HG02943 (cell line): Measurements from ENCODE around the gene PIGW.
A peak's percentile ranks its signal among the peaks of the same experiment; 100 is the strongest.

Experiments used
- ATAC-seq: cut with Tn5 transposase; IDR thresholded peaks from one replicate; pipeline ENCODE4 v1.9.1; 2021; ENCODE audit warnings: mild to moderate bottlenecking, low read depth, moderate library complexity; ENCODE audit not compliant: unreplicated experiment

The PIGW gene

GRCh38 chr17:36534840-36535668, at the start of gene PIGW, which contains the start of gene MYO19:
TSS of gene PIGW (plus strand) at chr17:36534987. CDS start at chr17:36537102, 2,115 bp downstream.
TSS of gene MYO19 (minus strand) at chr17:36534868. CDS start at chr17:36532538, 2,330 bp downstream.
- ATAC-seq: peak; percentile 64

- no peak for ATAC-seq
Measured at GRCh38 chr17:36485027-36485426, 49.8 kb upstream of the PIGW start.

- no peak for ATAC-seq
Measured at GRCh38 chr17:36485805-36486203, 49.0 kb upstream of the PIGW start.

GRCh38 chr17:36486204-36487194, 48.3 kb upstream of the PIGW start, which contains the start of gene ZNHIT3:
TSS of gene ZNHIT3 (plus strand) at chr17:36486681. CDS start at chr17:36486700, 19 bp downstream.
- peak; percentile 91 for ATAC-seq

GRCh38 chr17:36493956-36494355, 40.8 kb upstream of the PIGW start:
- no peak for ATAC-seq

- no peak for ATAC-seq
Measured at GRCh38 chr17:36494674-36495073, 40.1 kb upstream of the PIGW start.

- ATAC-seq: no peak
Measured at GRCh38 chr17:36495076-36495578, 39.7 kb upstream of the PIGW start.

- ATAC-seq: no peak
Measured at GRCh38 chr17:36496018-36496789, 38.6 kb upstream of the PIGW start.

- no peak for ATAC-seq
Measured at GRCh38 chr17:36498155-36498554, 36.6 kb upstream of the PIGW start.

GRCh38 chr17:36498560-36499300, 36.1 kb upstream of the PIGW start:
- ATAC-seq: no peak

GRCh38 chr17:36500745-36501225, 34.0 kb upstream of the PIGW start:
- ATAC-seq: no peak

- no peak for ATAC-seq
Measured at GRCh38 chr17:36501351-36501750, 33.4 kb upstream of the PIGW start.

- ATAC-seq: no peak
Measured at GRCh38 chr17:36501963-36502362, 32.8 kb upstream of the PIGW start.

GRCh38 chr17:36503456-36504155, 31.2 kb upstream of the PIGW start:
- ATAC-seq: no peak

- no peak for ATAC-seq
Measured at GRCh38 chr17:36504156-36504545, 30.6 kb upstream of the PIGW start.

GRCh38 chr17:36505171-36505570, 29.6 kb upstream of the PIGW start:
- ATAC-seq: no peak

- no peak for ATAC-seq
Measured at GRCh38 chr17:36506249-36506826, 28.4 kb upstream of the PIGW start.

- ATAC-seq: no peak
Measured at GRCh38 chr17:36506831-36507230, 28.0 kb upstream of the PIGW start.
